GM12872 (cell line): ENCODE measurements around the gene PTK7.

ENCODE experiments used
- CTCF ChIP-seq: IDR thresholded peaks from 3 replicates; pipeline ENCODE4 v1.5.1; 2011; ENCODE audit warnings: low read depth, mild to moderate bottlenecking, low read length, moderate library complexity; ENCODE audit not compliant: insufficient read depth

Gene PTK7

GRCh38 chr6:43120101-43120763 lies 44.1 kb downstream of the PTK7 start:
- no peak for TF ChIP-seq CTCF

- TF ChIP-seq CTCF = no peak
Observed at GRCh38 chr6:43120944-43121913, 45.1 kb downstream of the PTK7 start.

DNA sequence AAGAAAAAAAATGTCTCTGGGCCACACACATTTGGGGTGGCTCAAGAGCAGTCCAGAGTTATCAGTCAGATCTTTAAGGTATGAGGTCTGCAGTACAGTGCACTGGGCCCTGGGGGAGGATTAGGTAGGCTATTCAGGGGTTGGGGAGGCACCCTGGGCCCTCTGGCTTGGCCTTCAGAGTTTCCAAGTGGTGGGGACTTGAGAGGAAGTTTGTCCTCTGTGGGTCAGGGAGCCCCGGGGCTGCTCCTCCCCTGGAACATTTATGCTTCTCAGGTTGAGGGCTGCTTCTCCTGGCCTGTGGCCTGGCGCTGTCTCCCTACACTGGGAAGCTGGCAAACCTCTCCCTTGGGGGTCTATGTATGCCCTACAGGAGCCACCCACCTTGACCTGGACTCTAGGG lies 46.0 kb downstream of the PTK7 start:
- no peak for TF ChIP-seq CTCF

DNA sequence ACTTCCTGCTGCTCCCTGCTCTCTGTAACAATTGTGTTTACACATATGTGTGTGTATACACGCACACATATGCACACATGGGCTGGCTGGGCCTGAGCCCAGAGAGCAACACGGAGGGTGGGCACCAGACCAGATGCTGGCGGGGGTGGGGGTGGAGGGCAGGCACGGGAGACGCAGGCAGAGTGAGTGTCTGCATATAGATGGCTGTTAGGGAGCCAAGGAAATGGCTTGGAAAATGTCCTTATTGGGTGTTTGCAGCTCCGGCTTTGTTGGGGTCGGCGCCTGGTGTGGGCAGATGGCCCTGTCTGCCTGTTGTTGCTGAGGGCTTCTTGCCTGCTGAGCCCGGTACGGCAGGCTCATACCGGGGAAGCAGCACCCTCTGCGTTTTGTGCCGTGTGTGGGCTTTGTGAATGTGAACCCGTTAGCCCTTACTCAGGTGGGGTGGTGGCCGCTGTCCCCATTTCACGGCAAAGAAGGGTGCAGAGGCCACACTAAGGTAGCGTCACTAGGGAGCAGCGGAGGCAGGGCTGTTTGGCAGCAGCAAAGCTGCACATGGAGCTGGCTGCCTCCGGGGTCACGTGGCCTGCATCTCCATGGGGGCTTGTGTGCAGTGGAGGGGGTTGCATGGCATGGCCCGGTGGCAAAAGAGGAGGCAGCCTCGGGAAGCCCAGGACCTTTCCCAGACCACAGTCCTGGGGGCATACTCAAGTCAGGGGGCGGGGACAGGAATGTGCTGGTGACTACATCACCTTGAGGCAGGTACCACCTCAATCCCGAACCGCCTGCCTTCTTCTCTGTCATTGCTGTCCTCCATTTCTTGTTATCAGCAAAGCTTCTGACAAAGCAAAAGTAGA lies 47.6 kb downstream of the PTK7 start:
- TF ChIP-seq CTCF = no peak

DNA sequence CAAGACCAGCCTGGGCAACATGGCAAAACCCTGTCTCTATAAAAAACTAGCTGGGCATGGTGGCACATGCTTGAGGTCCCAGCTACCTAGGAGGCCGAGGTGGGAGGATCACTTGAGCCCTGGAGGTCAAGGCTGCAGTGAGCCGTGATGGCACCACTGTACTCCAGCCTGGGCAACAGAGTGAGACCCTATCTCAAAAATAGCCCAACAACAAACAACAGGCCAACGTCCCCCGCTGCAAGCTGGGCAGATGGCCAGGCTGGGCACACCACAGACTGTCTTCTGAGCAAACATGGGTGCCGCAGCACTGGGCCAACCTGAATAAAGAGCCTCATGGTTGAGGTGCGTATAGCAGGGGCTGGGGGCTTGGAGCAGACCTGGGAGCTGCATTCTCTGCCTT lies 48.4 kb downstream of the PTK7 start:
- TF ChIP-seq CTCF = no peak

GRCh38 chr6:43125119-43125518 lies 49.0 kb downstream of the PTK7 start:
- TF ChIP-seq CTCF = no peak

GRCh38 chr6:43125555-43125954 lies 49.4 kb downstream of the PTK7 start:
- no peak for TF ChIP-seq CTCF
